ENCODE data around the gene DUSP10.

DNA sequence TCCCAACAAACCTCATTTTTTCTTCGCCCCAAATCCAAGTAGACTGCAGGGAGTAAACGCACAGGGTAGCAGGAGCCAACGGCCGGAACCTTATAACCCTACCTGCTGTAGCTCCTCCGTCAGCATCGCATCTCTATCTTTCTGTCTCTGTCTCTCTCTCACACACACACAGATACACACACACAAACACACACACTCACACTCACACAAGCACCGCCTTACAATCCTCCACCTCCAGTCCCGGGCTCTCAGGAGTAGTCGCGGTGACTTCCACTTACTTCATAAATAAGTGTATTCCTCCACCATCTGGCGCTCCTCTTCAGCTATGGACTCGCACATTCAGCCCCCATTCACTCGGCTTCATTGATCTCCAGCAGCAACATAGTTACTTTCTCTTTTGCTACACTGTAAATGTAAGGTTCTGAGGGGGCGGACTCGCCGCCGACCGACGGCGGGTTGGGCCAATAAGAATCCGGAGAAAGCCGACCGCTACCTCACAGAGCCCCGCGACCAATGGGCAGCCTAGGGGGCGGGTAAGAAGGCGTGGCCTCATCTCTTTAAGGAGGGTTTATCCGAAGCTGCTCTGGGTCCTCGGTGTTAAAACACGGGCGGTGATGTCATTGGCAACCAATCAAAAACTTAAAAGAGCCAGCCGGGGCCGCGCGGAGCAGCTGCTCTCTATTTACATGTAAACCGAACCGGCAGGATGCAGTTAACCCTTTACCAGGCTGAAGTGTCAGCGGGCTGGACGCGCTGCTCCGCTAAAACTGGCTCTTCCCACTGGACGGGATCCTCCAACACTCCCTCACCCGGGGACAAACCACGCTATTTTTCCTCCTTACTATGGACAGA lies at the start of gene DUSP10:
- TF ChIP-seq, protein P1, sequence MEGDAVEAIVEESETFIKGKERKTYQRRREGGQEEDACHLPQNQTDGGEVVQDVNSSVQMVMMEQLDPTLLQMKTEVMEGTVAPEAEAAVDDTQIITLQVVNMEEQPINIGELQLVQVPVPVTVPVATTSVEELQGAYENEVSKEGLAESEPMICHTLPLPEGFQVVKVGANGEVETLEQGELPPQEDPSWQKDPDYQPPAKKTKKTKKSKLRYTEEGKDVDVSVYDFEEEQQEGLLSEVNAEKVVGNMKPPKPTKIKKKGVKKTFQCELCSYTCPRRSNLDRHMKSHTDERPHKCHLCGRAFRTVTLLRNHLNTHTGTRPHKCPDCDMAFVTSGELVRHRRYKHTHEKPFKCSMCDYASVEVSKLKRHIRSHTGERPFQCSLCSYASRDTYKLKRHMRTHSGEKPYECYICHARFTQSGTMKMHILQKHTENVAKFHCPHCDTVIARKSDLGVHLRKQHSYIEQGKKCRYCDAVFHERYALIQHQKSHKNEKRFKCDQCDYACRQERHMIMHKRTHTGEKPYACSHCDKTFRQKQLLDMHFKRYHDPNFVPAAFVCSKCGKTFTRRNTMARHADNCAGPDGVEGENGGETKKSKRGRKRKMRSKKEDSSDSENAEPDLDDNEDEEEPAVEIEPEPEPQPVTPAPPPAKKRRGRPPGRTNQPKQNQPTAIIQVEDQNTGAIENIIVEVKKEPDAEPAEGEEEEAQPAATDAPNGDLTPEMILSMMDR (IDR thresholded peaks at IDR 0.05): no peak
- TF ChIP-seq POLR2AphosphoS5 (IDR thresholded peaks at IDR 0.05) (peak; percentile 66 to 89 (median 69)), POLR2A (IDR thresholded peaks at IDR 0.05) (peak; percentile 65)
